Gastrocnemius medialis (tissue), 4 donors: ENCODE measurements around the gene FAM111B. TPM values are rescaled to one million over a fixed set of nuclear protein-coding genes. Genes with fewer than 3 reads are reported as not detected.

Experiments
- ATAC-seq, 2 donors: fragments of 150-250 bp; one replicate each; pipeline ENCODE4 v1.9.1; 2016
- DNase-seq, 2 donors: peaks; one replicate each; pipeline ENCODE4 v3.0.0-alpha.2; 2019
- H3K27ac ChIP-seq, 4 donors: fragments of 200-600 bp; sonication (generic); 1 replicate in 1 of 4; 2 replicates in 3 of 4; pipeline ENCODE4 v1.5.1; 2016 to 2018; ENCODE audit warnings: mild to moderate bottlenecking in 2 of 4, moderate library complexity in 1 of 4
- H3K27me3 ChIP-seq, 3 donors: fragments of 200-600 bp; sonication (generic) in 2 of 3; 1 replicate in 1 of 3; 2 replicates in 2 of 3; pipeline versions ENCODE4 v1.5.1 to v1.6.0; 2016 to 2019; ENCODE audit warnings: mild to moderate bottlenecking in 1 of 3, moderate library complexity in 1 of 3
- H3K36me3 ChIP-seq, 2 donors: fragments of 200-600 bp; sonication (generic) in 1 of 2; one replicate each; pipeline ENCODE4 v1.5.1; 2017 to 2018
- H3K4me1 ChIP-seq, 2 donors: fragments of 200-600 bp; sonication (generic) in 1 of 2; one replicate each; pipeline ENCODE4 v1.5.1; 2016 to 2017; ENCODE audit warnings: mild to moderate bottlenecking in 2 of 2
- H3K4me3 ChIP-seq, 4 donors: fragments of 200-600 bp; sonication (generic) in 3 of 4; 1 replicate in 1 of 4; 2 replicates in 3 of 4; pipeline ENCODE4 v1.5.1; 2016 to 2019; ENCODE audit warnings: mild to moderate bottlenecking in 2 of 4
- H3K9me3 ChIP-seq, 3 donors: fragments of 200-600 bp; sonication (generic) in 2 of 3; 1 replicate in 1 of 3; 2 replicates in 2 of 3; pipeline ENCODE4 v1.5.1; 2016 to 2019
- POLR2A ChIP-seq, 2 donors: fragments of 450-650 bp; IDR thresholded peaks; one replicate each; pipeline ENCODE4 v1.6.1; 2017; ENCODE audit warnings: antibody characterized with exemption in 2 of 2, mild to moderate bottlenecking in 2 of 2, moderate library complexity in 2 of 2
- in situ Hi-C, 4 donors: fragments of 200-750 bp; cut with MboI; loops; one replicate each; pipeline versions ENCODE4 v1.15.0 to v1.8.0; 2017; ENCODE audit warnings: low sequenced_read_pairs in 4 of 4
- intact Hi-C: fragments of 100-400 bp; cut with DNase I; formaldehyde crosslinking; loops from one replicate; pipeline ENCODE4 v1.15.1; 2023; ENCODE audit warnings: low total_unique reads
- total RNA-seq, 4 donors: library from RNA; depleted of rRNA; stranded (reverse); fragments of >200 nt; gene quantifications; one replicate each; pipeline versions ENCODE4 v1.1.0 to v1.2.3, GENCODE V29; 2016
- TF ChIP-seq, protein P1 (sequence below), 5 experiments: fragments of 450-650 bp in 3 of 5; fragments of 200-600 bp in 2 of 5; sonication (generic) in 2 of 5; IDR thresholded peaks in 4 of 5; conservative IDR thresholded peaks in 1 of 5; 1 replicate in 4 of 5; 2 replicates in 1 of 5; pipeline ENCODE4 v1.5.1; 2016 to 2019; ENCODE audit warnings: antibody characterized with exemption in 5 of 5, mild to moderate bottlenecking in 3 of 5, moderate library complexity in 3 of 5

Gene FAM111B
- total RNA-seq, 4 donors from 2014 or later, result 0.31 TPM; not detected in 3

DNA sequence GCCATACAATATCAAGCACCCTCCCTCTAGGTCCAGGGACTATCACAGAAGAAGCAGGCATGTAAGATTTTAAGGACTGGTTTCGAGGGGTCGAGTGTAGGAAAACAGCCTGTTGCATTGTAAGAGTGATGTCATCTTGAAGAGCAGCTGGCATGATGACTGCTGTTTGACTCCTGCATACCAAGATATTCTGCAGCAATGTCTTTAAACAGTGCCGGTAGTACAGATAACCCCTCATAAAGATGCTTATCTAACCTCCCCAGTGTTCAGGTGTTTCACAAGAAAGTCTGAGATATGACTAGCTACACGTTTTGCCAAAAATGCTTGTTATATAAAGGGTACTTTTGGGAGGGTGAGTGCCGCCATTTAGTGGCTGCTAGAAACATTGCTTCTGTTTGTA, 47.6 kb downstream of the FAM111B start:
- H3K9me3 ChIP-seq, result no peaks in the 10 kb centered on the region
- in situ Hi-C loops (loop anchor here in 3 of 4 donors (10.0 to 25.0 kb wide), 3 partner anchors 50 to 492 kb away; partner anchors contain the start of gene FAM111B (in 1 of the 3)), intact Hi-C loops (loop anchor here (10.0 kb wide), 1 partner anchor 500 kb away; no protein-coding TSS in a partner anchor)
- TF ChIP-seq, protein P1, sequence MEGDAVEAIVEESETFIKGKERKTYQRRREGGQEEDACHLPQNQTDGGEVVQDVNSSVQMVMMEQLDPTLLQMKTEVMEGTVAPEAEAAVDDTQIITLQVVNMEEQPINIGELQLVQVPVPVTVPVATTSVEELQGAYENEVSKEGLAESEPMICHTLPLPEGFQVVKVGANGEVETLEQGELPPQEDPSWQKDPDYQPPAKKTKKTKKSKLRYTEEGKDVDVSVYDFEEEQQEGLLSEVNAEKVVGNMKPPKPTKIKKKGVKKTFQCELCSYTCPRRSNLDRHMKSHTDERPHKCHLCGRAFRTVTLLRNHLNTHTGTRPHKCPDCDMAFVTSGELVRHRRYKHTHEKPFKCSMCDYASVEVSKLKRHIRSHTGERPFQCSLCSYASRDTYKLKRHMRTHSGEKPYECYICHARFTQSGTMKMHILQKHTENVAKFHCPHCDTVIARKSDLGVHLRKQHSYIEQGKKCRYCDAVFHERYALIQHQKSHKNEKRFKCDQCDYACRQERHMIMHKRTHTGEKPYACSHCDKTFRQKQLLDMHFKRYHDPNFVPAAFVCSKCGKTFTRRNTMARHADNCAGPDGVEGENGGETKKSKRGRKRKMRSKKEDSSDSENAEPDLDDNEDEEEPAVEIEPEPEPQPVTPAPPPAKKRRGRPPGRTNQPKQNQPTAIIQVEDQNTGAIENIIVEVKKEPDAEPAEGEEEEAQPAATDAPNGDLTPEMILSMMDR (IDR thresholded peaks at IDR 0.05 in 4 of 5, conservative IDR thresholded peaks at IDR 0.05 in 1 of 5), result no peak
- no peak for TF ChIP-seq POLR2A (IDR thresholded peaks at IDR 0.05)
- H3K4me3 ChIP-seq, result no peak overlapping the region
- H3K27ac ChIP-seq, result no peak overlapping the region
- ATAC-seq (no peak), DNase-seq (no peak)
- no peaks in the 10 kb centered on the region for H3K4me1 ChIP-seq
- H3K36me3 ChIP-seq, result no peaks in the 10 kb centered on the region
- H3K27me3 ChIP-seq, result no peaks in the 10 kb centered on the region

DNA sequence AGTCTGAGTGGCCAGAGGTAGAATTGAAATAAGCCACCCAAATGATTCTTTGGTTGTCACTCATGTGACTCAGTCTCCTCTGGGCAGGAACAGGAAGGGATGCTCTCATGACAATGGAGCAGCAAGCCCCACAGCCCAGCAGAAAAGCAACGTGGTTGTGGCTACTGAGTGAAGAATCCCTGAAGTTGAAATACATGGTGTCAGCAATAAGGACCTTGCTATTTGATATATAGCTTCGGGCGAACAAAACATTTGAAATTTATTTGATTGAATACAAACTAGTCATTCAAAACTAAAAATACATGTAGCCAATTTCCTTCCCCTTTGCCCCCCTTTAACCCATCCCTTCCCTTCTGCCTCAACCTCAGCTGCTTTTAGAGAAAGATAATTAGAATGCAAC, 50.4 kb downstream of the FAM111B start:
- no peak overlapping the region for H3K4me3 ChIP-seq
- peaks cover 0 to 2% (median 0%) of the 10 kb centered on the region in 3 donors for H3K27me3 ChIP-seq
- DNase-seq (no peak), ATAC-seq (no peak)
- no peak overlapping the region for H3K27ac ChIP-seq
- H3K9me3 ChIP-seq, result no peaks in the 10 kb centered on the region
- no peaks in the 10 kb centered on the region for H3K36me3 ChIP-seq
- TF ChIP-seq, protein P1 (IDR thresholded peaks at IDR 0.05 in 4 of 5, conservative IDR thresholded peaks at IDR 0.05 in 1 of 5), result no peak
- no peak for TF ChIP-seq POLR2A (IDR thresholded peaks at IDR 0.05)
- no peaks in the 10 kb centered on the region for H3K4me1 ChIP-seq
- in situ Hi-C loops (loop anchor here in 3 of 4 donors (10.0 to 25.0 kb wide), 3 partner anchors 53 to 495 kb away; partner anchors contain the start of gene FAM111B (in 1 of the 3)), intact Hi-C loops (loop anchor here (10.0 kb wide), 1 partner anchor 503 kb away; no protein-coding TSS in a partner anchor)

DNA sequence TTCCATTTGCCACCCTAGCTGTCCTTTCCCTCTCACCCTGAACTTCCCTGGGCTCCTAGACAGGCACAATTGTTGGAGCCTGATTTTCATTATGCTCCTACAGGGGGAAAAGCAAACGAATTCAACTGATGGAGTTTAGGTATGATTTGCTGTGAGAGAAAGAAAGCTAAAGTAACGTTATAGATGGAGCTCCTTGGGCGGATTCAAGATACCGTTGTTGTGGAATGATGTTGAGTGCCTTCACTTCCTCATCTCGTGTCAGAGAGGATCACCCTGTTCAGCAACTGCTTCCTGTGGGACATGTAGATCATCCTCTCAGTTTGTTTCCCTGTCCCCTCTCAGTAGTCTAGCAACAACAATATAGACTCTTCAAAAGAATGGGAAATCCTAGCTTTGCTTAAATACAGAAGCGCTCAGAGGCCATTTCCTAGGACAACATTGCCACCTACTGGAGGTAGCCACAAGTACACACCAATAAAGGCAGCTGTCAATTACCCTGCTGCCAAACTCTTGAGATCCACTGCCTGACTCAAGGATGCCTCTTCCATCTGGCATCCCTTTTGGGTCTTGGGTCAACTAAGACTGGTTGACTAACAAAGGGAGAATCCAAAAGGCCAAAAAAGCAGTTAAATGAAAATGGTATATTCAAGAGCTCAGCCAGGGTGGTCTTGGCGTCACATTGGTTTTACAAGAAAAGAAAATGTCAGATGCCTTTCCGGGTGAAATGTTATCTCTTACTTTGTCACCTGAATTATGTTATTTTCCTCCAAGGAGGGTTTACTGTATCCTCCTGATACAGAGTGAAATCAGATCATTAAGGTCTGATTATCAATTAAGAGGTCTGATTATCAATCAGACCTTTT, 51.4 kb downstream of the FAM111B start:
- intact Hi-C loops, result loop anchor here (10.0 kb wide), 1 partner anchor 504 kb away; no protein-coding TSS in a partner anchor

DNA sequence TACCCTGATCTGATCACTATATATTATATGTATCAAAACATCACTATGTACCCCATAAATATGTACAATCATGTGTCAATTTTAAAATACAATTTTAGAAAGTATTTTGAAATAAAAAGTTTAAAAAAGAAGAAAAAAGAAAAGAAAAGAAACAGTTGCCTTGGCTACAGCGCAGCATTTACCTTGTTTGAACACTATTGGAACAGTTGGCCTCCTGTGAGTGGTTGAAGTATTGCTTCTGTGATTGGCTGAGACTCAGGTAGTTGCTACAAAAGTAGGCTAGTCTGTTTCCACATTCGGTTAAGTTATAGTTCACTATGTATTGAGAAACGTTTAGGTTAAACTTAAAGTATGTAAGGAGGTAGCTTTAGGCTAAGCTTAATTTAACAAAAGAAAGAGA, 57.0 kb downstream of the FAM111B start:
- intact Hi-C loops (no loop called here), in situ Hi-C loops (loop anchor here in 2 of 4 donors (10.0 to 25.0 kb wide), 2 partner anchors 121 to 502 kb away; no protein-coding TSS in a partner anchor)
- Histone ChIP-seq H3K27ac (no peak overlapping the region), H3K36me3 (no peaks in the 10 kb centered on the region), H3K4me1 (no peaks in the 10 kb centered on the region), H3K27me3 (peaks cover 0 to 2% (median 0%) of the 10 kb centered on the region in 3 donors), H3K9me3 (no peaks in the 10 kb centered on the region), H3K4me3 (no peak overlapping the region)
- no peak for DNase-seq
- no peak for ATAC-seq
- TF ChIP-seq POLR2A (IDR thresholded peaks at IDR 0.05), result no peak
- TF ChIP-seq, protein P1 (IDR thresholded peaks at IDR 0.05 in 4 of 5, conservative IDR thresholded peaks at IDR 0.05 in 1 of 5), result no peak

More for the DNA sequence above, 51.4 kb downstream of the FAM111B start:
- H3K27ac ChIP-seq, result no peak overlapping the region
- TF ChIP-seq POLR2A (IDR thresholded peaks at IDR 0.05), result no peak
- TF ChIP-seq, protein P1 (IDR thresholded peaks at IDR 0.05 in 4 of 5, conservative IDR thresholded peaks at IDR 0.05 in 1 of 5), result peak; percentile 51 to 73 (median 62)
- H3K4me3 ChIP-seq, result no peak overlapping the region
- H3K9me3 ChIP-seq, result no peaks in the 10 kb centered on the region
- no peaks in the 10 kb centered on the region for H3K36me3 ChIP-seq
- in situ Hi-C loops, result loop anchor here in 3 of 4 donors (10.0 to 25.0 kb wide), 3 partner anchors 54 to 496 kb away; partner anchors contain the start of gene FAM111B (in 1 of the 3)
- peaks cover 0 to 2% (median 0%) of the 10 kb centered on the region in 3 donors for H3K27me3 ChIP-seq
- ATAC-seq (peak; percentile 73 to 85), DNase-seq (peak; percentile 18 to 20)
- no peaks in the 10 kb centered on the region for H3K4me1 ChIP-seq
